ENCODE measurements around the gene PRPF8. TPM values are rescaled to one million over a fixed set of nuclear protein-coding genes. Genes with fewer than 3 reads are reported as not detected.

Gene PRPF8
- total and polyA plus RNA-seq, 2 experiments from 2014 or later = 178 to 246 TPM

DNA sequence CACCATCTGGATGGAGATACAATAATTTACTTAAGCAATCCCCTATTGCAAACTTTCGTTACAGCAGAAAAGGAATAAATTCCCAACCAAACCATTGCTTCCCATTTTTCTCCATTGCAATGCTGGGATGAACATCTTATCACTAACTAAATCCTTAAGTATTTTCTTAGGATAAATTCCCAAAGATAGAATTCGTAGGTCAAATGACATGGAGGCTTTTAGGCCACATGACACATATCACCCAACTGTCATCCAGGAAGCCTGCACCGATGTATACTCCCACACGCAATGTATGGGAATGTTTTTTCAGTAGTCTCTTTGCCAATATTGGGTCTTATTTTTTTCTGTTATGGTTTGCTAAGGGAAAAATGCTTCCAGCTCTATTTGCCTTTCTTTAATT lies 27.1 kb upstream of the PRPF8 start (continued):
- TF ChIP-seq, protein P1, sequence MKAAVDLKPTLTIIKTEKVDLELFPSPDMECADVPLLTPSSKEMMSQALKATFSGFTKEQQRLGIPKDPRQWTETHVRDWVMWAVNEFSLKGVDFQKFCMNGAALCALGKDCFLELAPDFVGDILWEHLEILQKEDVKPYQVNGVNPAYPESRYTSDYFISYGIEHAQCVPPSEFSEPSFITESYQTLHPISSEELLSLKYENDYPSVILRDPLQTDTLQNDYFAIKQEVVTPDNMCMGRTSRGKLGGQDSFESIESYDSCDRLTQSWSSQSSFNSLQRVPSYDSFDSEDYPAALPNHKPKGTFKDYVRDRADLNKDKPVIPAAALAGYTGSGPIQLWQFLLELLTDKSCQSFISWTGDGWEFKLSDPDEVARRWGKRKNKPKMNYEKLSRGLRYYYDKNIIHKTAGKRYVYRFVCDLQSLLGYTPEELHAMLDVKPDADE (IDR thresholded peaks at IDR 0.05) = no peak
- TF ChIP-seq STAT1 (IDR thresholded peaks at IDR 0.05; ENCODE audit: unreplicated experiment) = no peak
- TF ChIP-seq JUNB (IDR thresholded peaks at IDR 0.05; ENCODE audit: unreplicated experiment) = no peak
- TF ChIP-seq ZNF331 (CRISPR knock-in tag; IDR thresholded peaks at IDR 0.05; ENCODE audit: low read depth) = no peak

DNA sequence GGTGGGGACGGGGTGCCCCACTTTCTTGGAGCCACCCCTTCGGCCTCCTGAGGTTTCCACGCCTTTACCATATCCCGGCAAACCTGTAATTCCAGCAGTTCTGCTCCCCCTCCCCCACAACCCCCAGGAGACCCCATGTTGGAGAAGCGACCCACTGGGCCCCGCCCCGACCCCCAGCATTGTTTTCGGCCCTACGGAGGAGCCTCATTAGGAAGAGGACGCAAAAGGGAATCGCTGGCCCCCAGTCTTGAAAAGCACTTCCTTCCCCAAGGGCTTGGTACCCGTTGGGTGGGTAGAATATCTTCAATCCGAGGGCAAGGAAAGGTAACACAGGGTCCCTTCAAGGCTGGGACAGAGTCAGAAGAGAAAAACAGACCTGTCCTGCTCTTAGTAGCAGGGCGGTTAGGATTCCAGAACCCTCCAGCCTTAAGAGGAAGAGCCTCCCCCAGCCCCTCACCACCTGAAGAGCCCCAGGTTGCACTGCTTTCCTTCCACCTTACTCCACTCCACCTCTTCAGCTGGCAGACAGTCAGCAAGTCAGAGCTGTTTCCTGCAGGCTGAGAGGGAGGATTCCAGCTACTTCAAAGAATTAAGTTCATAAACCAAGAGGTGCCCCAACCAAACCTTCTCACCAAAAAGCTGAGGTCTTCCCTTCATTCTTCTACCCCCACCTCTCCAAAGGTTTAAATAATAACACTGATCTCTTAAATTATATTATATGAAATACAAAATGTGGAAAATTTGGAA lies 26.3 kb upstream of the PRPF8 start:
- no peaks in the 10 kb centered on the region for H4K20me1 ChIP-seq (replicated peaks; ENCODE audit: insufficient read depth)
- peak; percentile 70 for DNase-seq (ENCODE audit: low spot score)
- no peaks in the 10 kb centered on the region for H3K36me3 ChIP-seq (ENCODE audit: insufficient read depth)
- Mint-ChIP-seq H3K4me1 (peaks cover 31% of the 10 kb centered on the region), H3K27ac (no peak overlapping the region), H3K4me3 (peak overlapping the region; percentile 83), H3K9me3 (no peaks in the 10 kb centered on the region), H3K27me3 (ENCODE audit: insufficient read depth, low read depth, poor library complexity) (peaks cover 30% of the 10 kb centered on the region), H3K36me3 (ENCODE audit: low read depth) (peaks cover 14% of the 10 kb centered on the region; the same call in 2 of the 3 replicates)
- TF ChIP-seq, protein P2, sequence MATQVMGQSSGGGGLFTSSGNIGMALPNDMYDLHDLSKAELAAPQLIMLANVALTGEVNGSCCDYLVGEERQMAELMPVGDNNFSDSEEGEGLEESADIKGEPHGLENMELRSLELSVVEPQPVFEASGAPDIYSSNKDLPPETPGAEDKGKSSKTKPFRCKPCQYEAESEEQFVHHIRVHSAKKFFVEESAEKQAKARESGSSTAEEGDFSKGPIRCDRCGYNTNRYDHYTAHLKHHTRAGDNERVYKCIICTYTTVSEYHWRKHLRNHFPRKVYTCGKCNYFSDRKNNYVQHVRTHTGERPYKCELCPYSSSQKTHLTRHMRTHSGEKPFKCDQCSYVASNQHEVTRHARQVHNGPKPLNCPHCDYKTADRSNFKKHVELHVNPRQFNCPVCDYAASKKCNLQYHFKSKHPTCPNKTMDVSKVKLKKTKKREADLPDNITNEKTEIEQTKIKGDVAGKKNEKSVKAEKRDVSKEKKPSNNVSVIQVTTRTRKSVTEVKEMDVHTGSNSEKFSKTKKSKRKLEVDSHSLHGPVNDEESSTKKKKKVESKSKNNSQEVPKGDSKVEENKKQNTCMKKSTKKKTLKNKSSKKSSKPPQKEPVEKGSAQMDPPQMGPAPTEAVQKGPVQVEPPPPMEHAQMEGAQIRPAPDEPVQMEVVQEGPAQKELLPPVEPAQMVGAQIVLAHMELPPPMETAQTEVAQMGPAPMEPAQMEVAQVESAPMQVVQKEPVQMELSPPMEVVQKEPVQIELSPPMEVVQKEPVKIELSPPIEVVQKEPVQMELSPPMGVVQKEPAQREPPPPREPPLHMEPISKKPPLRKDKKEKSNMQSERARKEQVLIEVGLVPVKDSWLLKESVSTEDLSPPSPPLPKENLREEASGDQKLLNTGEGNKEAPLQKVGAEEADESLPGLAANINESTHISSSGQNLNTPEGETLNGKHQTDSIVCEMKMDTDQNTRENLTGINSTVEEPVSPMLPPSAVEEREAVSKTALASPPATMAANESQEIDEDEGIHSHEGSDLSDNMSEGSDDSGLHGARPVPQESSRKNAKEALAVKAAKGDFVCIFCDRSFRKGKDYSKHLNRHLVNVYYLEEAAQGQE (IDR thresholded peaks at IDR 0.05; ENCODE audit: unreplicated experiment) = no peak
- no peak for TF ChIP-seq CREB1 (CRISPR knock-in tag; IDR thresholded peaks at IDR 0.05; ENCODE audit: low read depth)
- TF ChIP-seq POLR2AphosphoS5 (IDR thresholded peaks at IDR 0.05; ENCODE audit: low read depth) = no peak; the same call in 1 of the 2 replicates
- TF ChIP-seq, protein P3, sequence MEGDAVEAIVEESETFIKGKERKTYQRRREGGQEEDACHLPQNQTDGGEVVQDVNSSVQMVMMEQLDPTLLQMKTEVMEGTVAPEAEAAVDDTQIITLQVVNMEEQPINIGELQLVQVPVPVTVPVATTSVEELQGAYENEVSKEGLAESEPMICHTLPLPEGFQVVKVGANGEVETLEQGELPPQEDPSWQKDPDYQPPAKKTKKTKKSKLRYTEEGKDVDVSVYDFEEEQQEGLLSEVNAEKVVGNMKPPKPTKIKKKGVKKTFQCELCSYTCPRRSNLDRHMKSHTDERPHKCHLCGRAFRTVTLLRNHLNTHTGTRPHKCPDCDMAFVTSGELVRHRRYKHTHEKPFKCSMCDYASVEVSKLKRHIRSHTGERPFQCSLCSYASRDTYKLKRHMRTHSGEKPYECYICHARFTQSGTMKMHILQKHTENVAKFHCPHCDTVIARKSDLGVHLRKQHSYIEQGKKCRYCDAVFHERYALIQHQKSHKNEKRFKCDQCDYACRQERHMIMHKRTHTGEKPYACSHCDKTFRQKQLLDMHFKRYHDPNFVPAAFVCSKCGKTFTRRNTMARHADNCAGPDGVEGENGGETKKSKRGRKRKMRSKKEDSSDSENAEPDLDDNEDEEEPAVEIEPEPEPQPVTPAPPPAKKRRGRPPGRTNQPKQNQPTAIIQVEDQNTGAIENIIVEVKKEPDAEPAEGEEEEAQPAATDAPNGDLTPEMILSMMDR (conservative IDR thresholded peaks at IDR 0.05; ENCODE audit: low read depth in 2 of 2) = no peak
- H3K4me2 ChIP-seq = peak overlapping the region; percentile 91
- H3K4me1 ChIP-seq (ENCODE audit: insufficient read depth) = peaks cover 13% of the 10 kb centered on the region
- ATAC-seq = peak; percentile 1; the same call in 2 of the 3 replicates
- H3F3A ChIP-seq (replicated peaks; ENCODE audit: low read depth) = no peaks in the 10 kb centered on the region; the same call in 1 of the 2 replicates
- H3K4me3 ChIP-seq = peak overlapping the region; percentile 82
- no peaks in the 10 kb centered on the region for H3K79me2 ChIP-seq (replicated peaks; ENCODE audit: insufficient read depth)
- H3K27me3 ChIP-seq (ENCODE audit: insufficient read depth) = peaks cover 7% of the 10 kb centered on the region; the same call in 1 of the 2 replicates
- no peak overlapping the region for H3K27ac ChIP-seq (ENCODE audit: low read depth)
- no peaks in the 10 kb centered on the region for H3K9me2 ChIP-seq (ENCODE audit: insufficient read depth)
- peak overlapping the region; percentile 90 for H2AFZ ChIP-seq
